Islet precursor cell (in vitro differentiated cells): Measurements from ENCODE around the gene TSPO.
"Not testable (repeated sequence)": the region's sequence is repeated elsewhere in the genome, so short reads cannot be mapped to it uniquely, and the experiment has no call there.

Experiments
- DNase-seq: peaks from one replicate; pipeline ENCODE4 v3.0.0-alpha.2; 2018

TSPO gene

DNA sequence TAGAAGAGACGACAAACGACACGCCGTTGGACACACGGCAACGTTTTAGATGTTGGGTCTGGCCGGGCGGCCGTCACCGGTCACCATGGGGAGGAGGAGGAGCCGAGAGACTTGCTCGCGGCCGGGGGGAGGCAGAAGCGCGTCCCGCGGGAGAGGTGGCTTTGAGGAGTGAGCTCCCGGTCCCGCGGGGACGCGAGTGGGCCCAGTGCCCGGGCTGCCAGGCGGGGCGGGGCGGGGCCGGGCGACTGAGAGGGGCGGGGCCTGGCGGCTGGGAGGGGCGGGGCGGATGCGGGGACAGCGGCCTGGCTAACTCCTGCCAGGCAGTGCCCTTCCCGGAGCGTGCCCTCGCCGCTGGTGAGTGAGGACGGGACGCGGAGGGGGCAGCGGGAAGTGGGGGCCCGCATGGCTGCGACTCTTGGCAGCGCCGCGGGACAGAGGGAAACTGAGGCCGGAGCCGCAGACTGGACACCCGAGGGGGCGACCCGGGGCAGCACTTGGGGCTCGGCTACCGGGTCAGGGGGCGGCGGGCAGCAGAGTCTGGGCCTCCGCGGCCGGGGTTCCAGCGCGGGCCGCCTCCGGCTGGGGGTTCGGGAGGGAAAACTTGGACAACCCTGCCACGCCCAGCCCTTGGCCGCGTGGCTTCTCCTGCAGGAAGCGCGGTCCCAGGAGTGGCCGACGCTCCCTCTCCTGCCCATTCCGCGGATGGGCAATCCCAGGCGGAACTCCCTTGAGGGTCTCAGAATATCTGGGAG lies at the start of gene TSPO:
Gene TSPO (plus strand): TSS at position 309 of the 752 bp plus-strand sequence. CDS start 7,680 bp downstream, outside the sequence.
- DNase-seq = peak; percentile 75

DNA sequence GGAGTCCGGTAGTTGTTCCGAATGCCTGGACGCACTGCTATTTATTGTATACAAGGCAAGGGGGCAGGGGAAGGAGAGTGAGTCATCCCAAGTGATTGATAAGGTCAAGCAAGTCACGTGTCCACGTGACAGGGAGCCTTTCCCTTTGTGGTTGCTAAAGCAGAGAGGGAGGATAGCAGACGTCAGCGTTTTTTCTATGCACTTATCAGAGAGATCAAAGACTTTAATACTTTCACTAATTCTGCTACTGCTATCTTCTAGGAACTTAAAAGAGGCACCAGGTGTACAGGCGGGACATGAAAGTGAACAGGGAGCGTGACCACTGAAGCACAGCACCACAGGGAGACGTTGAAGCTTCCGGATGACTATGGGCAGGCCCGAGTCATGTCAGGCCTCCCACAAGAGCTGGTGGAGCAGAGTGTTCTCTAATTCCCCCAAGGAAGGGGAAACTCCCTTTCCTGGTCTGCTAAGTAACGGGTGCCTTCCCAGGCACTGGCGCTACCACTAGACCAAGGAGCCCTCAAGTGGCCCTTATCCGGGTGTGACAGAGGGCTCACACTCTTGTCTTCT lies 47.2 kb upstream of the TSPO start:
- peak; percentile 90 for DNase-seq

DNA sequence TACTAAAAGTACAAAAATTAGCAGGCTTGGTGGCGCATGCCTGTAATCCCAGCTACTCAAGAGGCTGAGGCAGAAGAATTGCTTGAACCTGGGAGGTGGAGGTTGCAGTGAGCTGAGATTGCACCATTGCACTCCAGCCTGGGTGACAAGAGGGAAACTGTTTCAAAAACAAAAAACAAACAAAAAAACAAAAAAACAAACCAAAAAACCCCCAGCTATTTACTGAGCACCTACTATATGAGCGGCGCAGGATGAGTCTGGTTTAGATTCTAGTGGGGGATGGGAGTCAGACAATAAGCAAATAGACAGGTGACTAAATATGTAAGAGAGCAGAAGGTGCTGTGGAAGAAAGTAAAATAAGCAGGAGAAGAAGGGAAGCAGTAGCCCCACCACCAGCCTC lies 46.4 kb upstream of the TSPO start:
- DNase-seq = not testable (repeated sequence)

DNA sequence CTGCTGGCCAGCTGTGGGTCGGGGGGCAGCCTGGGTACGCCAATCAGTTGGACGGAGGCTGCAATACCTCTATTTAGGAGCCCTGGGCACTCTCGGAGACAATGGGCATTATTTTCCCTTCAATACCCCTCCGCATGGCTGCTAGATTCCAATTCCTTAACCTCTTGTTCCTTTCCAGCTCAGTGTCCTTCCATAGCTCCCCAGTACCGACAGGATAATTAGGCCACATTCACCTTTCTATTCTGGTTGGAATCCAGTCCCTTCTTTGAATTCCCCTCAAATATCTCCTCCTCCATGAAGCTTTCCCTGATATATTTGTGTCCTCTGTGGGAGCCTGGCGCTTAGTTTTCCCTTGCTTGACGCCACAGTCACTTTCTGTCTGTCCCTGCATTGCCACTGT lies 45.1 kb upstream of the TSPO start:
- DNase-seq = no peak

DNA sequence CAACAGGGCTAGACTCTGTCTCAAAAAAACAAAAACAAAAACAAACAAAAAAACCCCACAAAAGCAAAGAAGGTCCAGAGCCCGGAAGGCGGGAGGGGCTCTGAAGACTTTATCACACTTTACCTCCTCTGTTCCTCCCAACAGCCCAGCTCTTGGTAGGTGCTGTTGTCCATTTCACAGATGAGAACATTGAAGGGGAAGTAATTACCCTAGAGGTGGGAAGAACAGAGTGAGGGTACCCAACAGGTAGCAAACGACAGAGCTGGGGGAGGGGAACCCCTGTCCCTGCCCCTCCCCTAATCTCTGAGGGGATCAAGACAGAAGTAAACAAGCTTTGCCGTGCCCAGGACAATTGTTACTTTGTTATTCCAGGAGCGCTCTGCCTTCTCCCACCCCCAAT lies 41.8 kb upstream of the TSPO start:
- no peak for DNase-seq

DNA sequence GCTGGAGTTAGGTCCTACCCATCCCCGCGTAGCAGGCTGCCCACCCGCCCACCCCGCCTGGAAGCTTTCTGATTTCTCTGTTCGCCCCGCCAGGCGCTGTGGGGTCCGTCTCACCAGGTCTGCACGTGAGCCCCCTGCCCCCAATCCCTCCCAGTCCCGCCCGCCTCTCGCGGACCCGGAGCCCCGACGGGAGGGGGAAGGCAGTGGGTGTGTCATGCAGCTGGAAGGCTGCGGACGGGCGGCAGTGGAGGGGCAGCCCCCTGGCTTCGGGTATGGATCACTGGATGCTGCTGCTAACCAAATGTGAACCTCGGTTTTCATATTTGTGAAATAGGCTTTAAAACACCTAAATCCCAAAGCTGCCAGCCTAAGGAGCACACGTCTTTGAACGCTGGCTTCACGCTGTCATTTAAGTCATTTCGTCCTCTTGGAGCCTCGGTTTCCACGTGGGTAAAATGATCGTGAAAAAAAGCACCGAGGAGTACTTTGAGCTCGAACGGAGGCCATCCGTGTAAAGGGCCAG lies 41.4 kb upstream of the TSPO start:
- peak; percentile 67 for DNase-seq

DNA sequence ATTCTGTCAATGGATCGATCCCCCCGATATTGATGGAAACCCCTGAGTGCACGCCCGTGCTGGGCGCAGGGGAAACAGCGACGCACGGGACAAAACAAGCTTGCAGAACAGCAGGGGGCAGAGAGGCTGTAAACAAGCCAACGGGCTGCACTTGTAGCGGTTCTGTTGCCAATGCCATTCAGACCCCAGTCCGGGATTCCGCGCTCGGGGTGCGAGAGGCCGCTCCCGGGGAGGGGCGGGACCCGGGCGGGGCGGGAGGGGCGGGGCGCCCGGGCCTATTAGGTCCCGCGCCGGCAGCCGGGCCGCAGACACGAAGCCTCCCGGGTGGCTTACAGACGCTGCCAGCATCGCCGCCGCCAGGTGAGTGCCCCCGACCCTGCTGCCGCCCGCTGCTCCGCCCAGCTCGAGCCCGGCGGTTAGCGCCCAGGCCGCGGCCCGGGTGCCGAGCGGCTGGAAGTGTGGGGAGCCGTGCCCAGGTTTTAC lies 40.9 kb upstream of the TSPO start, which contains the start of gene BIK:
Gene BIK (plus strand): TSS at position 307 of the 483 bp plus-strand sequence. CDS start 13,273 bp downstream, outside the sequence.
- DNase-seq = peak; percentile 85

DNA sequence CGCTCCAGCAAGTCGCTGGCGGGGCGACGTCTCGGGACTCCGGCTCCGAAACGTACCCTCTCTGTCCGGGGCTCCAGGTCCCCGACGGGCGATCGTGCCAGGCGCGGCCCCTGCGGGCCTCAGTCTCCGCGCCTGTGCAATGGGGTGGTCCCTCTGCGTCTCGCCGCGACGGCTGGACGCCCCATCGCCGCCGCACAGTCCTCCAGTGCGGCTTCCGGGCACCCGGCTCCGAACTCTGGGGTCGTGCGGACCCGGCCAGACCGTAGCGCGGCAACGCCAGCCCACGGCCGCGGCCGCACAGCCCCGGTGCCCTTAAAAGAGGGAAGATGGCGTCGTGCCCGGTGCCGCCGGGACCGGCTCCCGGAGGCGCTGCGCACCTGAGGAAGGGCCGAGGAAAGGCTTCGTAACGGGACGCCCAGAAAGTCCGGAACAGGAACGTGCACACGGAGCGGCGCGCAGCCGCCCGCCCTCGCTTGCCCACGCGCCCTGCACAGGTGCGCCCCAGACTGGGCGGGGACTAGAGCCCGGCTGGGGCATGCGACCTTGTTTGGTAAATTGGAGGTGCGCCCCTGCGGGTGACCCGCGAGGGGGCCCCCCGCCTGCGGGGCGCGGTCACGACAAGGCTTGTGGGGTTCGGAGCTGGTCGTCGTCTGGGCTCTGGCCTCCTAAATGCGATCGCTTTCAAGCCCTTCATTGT lies 40.3 kb upstream of the TSPO start:
- DNase-seq = no peak

DNA sequence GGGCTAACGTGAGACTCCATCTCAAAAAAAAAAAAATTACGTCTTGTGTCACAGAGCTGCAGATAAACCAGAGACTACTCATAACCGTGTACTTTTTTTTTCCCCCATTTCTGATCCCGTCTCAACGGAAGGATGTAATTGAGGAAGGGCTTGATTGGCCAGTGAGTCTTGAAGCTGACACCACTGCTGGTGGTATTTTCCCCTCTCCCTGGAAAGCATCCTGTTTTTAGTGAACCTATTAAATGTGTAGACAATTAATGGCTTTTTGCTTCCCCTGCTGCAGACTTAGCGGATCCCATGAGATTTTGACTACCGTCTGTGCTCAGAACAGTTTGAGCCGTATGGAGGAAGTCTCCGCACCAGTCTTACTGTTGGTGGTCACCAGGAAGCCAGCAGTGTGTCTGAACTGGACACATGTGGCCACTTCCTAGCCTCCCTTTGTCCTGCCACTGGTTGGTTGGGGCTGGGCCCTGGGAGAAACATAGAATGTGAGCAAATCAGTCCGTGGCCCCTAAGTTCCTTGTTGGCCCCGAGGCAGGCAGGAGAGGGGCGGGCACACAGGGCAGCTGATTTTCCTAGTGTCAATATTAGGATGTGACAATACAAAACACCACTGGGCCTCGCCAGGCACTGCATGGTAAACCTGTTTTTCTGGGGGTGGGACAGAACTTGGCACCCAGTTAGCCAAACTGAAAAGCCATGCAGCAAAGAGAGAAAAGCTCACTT lies 37.7 kb upstream of the TSPO start:
- DNase-seq = no peak

DNA sequence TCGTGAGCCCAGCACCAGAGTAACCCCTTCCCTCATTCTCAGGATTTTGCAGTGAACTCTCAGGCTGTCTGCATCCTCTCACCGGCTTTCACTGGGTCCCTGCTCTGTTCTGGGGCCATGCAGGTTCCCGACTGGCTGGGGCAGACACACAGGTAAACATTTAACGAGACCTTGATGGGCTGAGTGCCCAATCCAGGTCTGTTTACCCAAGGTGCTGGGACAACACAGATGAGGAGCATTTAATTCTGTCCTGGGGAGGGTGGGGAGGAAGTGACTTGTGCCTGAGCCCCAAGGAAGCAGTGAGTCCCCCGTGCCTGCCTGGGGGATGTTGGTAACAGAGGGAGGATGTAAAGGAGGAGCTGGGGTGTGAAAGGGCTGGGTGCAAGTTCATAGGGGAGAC lies 36.4 kb upstream of the TSPO start:
- DNase-seq = no peak

DNA sequence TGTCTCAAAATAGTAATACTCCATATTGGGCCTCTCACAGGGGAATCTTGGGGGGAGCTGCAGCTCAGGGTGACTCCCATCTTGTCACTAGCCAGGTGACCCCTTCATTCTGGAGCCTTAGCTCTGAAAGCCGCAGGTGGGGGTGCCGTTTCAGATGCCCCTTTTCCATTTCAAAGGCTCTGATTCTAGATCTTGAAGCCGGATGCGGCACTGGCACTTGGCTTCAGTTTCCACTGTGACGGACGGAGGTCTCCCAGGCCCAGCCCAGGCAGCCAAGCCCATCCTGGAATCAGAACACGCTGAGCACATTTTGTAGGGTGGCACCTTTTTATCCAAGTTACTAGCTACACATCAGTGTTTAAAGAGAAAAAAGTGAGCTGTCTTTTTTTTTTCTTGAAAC lies 34.4 kb upstream of the TSPO start:
- DNase-seq = no peak

DNA sequence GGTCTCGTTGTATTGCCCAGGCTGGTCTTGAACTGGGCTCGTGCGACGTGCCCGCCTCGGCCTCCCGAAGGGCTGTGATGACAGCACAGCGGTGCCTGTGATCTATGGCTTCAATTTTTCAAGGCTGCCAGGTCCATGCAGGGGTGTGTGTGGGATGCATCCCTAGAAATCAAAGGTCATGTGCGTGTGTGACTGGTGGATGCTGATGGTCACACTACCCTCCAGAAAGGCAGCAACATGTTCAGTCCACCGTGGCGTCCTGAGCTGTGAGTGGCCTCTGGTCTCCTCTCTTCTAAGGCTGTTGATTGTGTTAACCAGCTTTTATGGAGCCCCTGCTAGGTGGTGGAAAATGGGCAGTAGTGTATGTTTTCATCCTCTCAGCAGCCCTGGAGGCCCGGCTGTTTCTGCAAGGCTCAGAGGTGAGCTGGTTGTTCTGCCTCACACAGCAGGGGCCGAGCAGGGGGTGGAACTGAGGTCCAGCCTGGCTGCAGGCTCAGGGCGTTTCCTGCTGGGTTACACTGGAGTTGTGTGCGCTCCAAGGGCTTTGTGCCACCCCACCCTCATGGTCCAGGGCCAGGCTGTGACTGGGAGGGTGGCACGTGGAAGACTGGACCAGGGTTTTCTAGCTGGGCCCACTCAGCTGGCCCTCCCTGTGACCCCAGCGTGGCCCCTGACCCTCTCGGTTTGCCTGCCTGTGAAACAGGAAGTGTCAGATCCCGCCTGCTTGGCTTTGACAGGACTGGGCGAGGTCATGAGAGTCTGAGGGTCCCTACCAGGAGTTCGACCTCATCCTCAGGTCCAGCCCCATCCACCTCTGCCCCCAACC lies 33.1 kb upstream of the TSPO start:
- no peak for DNase-seq

DNA sequence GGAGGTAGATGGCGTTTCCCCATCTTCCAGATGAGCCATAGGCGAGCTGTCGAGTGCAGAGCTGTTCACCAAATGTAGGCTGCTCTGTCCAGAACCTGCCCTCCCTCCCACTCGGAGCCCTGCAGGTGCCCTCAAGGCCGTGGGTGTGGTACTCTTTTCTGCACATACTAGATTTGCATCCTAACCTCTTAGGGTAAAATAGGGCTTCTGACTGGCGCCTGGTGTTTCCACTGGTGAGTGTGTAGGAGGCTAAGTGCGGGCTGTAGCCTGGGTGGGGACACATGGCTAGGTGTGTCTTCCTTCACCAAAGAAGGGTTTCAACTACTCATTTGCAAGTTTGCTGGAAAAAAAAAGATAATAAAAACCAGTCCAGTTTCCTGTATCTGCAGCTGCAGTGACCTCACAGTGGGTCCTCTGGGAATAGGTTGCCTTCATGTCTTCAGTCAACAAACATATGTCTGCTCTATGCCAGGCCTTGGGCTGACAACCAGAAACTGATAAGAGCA lies 32.4 kb upstream of the TSPO start:
- no peak for DNase-seq

DNA sequence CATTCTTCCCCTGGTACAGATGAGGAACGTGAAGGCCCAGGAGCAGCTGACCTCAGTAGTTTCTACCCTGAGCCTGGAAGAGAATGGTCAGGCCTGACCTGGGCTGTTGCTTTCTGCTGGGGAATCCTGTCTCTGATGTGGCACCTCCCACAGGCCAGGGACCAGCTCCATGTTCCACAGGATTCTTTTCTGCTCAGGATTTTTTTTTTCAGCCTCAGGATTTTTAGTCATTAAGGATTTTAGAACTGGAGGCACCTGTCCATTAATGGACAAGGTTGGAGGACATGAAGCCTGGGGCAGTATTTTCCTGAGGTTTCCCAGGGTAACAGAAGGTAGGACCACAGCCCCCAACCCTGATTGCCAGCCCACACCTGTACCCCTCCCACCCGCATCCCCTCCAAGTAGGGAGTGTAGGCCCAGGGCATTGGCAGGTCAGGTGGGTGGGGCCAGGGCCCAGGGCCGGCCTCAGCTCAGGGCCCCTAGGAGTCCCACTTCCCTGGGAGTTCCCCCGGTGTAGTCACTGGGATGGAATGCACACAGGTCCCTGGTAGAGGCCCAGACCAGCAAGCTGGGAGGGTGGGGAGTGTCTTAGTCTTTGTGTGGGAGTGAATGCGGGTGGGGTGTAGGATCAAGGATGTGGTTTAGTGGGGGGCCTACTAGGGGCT lies 24.7 kb upstream of the TSPO start:
- DNase-seq = peak; percentile 96

DNA sequence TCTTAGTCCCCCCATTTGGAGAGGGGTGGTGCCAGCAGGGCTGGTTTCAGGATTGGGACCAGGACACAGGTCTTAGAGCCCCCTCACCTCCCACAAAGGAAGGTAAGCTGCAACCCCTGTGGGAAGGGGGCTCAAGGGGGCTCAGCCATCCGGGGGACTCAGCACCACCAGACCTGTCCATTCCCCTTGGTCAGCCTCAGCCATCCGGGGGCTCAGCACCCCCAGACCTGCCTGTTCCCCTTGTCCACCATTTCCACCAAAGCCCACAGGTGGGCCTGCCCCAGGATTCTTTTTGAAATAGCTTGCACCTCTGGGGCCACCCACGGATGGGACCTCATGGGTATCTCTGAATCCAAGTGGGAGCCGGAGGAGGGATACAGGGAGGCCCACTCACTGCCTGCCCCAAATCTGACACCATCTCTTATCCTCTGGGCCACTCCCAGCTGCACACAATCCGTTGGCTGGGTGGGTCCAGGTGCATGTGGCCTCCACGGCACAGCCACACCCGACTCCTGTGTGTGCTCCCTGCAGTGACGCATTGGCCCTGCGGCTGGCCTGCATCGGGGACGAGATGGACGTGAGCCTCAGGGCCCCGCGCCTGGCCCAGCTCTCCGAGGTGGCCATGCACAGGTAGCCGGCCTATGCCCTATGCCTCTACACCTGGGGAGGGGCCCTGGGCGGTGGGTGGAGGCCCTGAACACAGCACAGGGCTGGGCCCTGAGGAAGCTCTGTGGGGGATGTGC lies 24.0 kb upstream of the TSPO start:
- DNase-seq = no peak

DNA sequence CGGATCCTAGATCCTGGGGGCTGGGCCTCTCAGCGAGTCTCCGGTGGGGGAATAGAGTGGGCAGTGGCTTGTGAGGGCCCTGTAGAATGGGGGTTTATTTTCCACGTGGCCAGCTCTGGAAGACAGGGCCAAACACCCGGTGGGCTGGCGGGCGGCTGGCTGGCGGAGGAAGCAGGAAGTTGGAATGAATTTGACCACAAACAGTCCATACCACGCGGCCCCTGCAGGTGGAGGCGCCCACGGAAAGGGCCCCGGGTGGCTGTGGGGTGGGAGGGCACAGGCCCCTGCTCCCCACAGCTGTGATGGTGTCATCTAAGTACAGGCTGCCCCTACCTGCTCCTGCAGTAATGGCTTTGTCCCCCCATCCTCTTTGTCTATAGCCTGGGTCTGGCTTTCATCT lies 23.2 kb upstream of the TSPO start:
- DNase-seq = no peak

DNA sequence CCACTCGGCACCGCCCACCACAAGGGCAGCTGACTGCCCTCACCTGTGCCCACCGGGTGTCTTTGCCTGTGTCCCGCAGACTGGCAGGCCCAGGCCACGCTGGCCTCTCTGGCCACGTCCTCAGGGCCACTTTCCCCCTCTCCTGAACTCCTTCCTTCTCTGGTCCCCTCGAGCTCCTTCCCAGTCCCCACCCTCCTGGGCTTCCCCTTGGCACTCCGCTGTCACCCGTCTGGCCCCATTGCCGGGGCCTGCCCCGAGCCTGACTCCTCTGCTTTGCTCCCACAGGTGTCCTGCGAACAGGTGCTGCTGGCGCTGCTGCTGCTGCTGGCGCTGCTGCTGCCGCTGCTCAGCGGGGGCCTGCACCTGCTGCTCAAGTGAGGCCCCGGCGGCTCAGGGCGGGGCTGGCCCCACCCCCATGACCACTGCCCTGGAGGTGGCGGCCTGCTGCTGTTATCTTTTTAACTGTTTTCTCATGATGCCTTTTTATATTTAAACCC lies 22.4 kb upstream of the TSPO start:
- DNase-seq = no peak

DNA sequence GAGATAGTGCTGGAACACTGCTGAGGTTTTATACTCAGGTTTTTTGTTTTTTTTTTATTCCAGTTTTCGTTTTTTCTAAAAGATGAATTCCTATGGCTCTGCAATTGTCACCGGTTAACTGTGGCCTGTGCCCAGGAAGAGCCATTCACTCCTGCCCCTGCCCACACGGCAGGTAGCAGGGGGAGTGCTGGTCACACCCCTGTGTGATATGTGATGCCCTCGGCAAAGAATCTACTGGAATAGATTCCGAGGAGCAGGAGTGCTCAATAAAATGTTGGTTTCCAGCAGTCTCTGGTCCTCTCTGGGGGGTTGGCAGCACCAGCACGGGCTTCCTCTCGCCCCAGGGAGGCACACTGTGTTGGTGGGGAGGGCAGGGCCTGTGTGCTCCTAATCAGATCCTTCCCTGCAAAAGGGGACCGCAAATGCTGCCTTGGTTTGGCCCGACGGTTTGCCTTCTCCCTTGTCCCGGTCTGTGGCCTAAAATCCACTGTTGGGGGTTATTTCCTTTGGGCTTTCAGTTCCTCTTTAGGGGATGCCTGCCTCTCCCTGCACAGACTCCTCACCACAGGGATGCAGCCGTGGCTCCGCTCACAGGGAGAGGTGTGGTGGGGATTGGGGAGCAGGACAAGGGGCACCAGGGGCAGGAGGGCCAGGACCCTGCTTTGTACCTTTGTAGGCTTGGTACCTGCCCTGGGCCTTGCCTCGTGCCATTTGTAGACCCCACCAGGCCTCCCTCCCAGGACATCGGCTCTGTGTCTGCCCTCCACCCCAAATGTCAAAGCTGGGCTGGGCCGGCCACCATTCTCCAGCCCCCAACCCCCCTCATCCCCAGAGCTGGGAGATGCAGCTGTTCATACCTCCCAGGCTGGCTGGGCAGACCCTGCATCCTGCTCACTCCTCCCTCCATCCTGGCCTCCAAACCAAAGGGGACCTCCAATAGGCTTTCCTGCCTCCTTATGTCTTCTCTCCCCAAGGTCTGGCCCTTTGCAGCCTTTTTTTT lies 21.6 kb upstream of the TSPO start:
- DNase-seq = no peak
